ENCODE data around the gene GNAT1.
"Not testable (repeated sequence)": the region's sequence is repeated elsewhere in the genome, so short reads cannot be mapped to it uniquely, and the experiment has no call there.

GNAT1 gene

GRCh38 chr3:50210176-50210509 lies 18.7 kb downstream of the GNAT1 start:
- Histone ChIP-seq H3K4me3 (ENCODE audit: low read depth, low read length) (no peak overlapping the region), H3K9me3 (ENCODE audit: control insufficient read depth, low read length) (no peaks in the 10 kb centered on the region), H3K4me2 (ENCODE audit: low read length) (no peak overlapping the region), H3K27me3 (ENCODE audit: control insufficient read depth, insufficient read depth, low read length) (no peaks in the 10 kb centered on the region), H3K9ac (no peak overlapping the region), H2AFZ (no peak overlapping the region), H3K27ac (no peak overlapping the region), H3K36me3 (ENCODE audit: control insufficient read depth, insufficient read depth, low read length) (no peaks in the 10 kb centered on the region), H3K79me2 (no peaks in the 10 kb centered on the region), H3K4me1 (no peaks in the 10 kb centered on the region)
- TF ChIP-seq, protein P1, sequence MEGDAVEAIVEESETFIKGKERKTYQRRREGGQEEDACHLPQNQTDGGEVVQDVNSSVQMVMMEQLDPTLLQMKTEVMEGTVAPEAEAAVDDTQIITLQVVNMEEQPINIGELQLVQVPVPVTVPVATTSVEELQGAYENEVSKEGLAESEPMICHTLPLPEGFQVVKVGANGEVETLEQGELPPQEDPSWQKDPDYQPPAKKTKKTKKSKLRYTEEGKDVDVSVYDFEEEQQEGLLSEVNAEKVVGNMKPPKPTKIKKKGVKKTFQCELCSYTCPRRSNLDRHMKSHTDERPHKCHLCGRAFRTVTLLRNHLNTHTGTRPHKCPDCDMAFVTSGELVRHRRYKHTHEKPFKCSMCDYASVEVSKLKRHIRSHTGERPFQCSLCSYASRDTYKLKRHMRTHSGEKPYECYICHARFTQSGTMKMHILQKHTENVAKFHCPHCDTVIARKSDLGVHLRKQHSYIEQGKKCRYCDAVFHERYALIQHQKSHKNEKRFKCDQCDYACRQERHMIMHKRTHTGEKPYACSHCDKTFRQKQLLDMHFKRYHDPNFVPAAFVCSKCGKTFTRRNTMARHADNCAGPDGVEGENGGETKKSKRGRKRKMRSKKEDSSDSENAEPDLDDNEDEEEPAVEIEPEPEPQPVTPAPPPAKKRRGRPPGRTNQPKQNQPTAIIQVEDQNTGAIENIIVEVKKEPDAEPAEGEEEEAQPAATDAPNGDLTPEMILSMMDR (IDR thresholded peaks at IDR 0.05), result no peak

- Histone ChIP-seq H3K4me1 (no peaks in the 10 kb centered on the region), H3K27ac (no peak overlapping the region), H3K9me3 (ENCODE audit: control insufficient read depth, low read length) (no peaks in the 10 kb centered on the region), H3K27me3 (ENCODE audit: control insufficient read depth, insufficient read depth, low read length) (no peaks in the 10 kb centered on the region), H3K4me3 (ENCODE audit: low read depth, low read length) (no peak overlapping the region), H2AFZ (no peak overlapping the region), H3K9ac (no peak overlapping the region), H3K79me2 (no peaks in the 10 kb centered on the region), H3K4me2 (ENCODE audit: low read length) (no peak overlapping the region), H3K36me3 (ENCODE audit: control insufficient read depth, insufficient read depth, low read length) (no peaks in the 10 kb centered on the region)
- TF ChIP-seq, protein P1 (IDR thresholded peaks at IDR 0.05), result no peak
These were observed 19.3 kb downstream of the GNAT1 start for GRCh38 chr3:50210510-50211367.

DNA sequence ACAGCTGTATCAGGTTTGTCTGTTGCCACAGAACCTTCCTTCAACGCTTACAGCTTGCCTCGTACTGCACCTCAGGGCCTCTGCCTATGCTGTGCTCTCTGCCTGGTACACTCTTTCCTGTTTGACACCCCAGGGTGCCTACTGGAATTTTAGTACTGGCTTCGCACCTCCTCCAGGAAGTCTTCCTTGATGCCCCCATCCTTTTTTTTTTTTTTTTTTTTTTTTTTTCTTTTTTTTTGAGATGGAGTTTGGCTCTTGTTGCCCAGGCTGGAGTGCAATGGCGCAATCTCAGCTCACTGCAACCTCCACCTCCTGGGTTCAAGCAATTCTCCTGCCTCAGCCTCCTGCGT lies 19.9 kb downstream of the GNAT1 start:
- H3K36me3 ChIP-seq (ENCODE audit: control insufficient read depth, insufficient read depth, low read length); H3K4me1 ChIP-seq; H3K27ac ChIP-seq; H2AFZ ChIP-seq; H3K27me3 ChIP-seq (ENCODE audit: control insufficient read depth, insufficient read depth, low read length); H3K9ac ChIP-seq; H3K4me2 ChIP-seq (ENCODE audit: low read length); H3K9me3 ChIP-seq (ENCODE audit: control insufficient read depth, low read length); H3K4me3 ChIP-seq (ENCODE audit: low read depth, low read length); H3K79me2 ChIP-seq: not testable (repeated sequence)

DNA sequence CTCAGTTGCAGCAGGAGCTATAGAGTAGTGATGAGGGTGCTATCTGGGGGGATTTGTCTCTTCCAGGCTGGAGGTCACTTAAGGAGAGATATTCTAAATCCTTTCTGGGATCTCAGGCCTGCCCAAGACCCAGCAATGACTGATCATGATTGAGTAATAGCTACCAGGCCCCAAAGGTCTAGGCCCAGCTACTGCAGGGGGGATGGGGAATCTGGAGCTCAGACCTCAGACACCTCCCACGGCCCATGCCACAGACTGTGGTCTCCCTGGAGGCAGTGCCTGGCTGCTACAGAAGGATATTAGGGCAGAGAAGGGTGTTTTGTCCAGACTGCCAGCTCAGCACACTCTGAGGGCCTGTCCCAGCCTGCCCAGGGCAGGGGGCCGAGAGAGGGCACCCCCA lies 20.5 kb downstream of the GNAT1 start:
- no peak overlapping the region for H3K27ac ChIP-seq
- no peaks in the 10 kb centered on the region for H3K9me3 ChIP-seq (ENCODE audit: control insufficient read depth, low read length)
- no peaks in the 10 kb centered on the region for H3K36me3 ChIP-seq (ENCODE audit: control insufficient read depth, insufficient read depth, low read length)
- H3K9ac ChIP-seq, result no peak overlapping the region
- no peaks in the 10 kb centered on the region for H3K4me1 ChIP-seq
- no peak overlapping the region for H3K4me3 ChIP-seq (ENCODE audit: low read depth, low read length)
- no peak overlapping the region for H3K4me2 ChIP-seq (ENCODE audit: low read length)
- no peak overlapping the region for H2AFZ ChIP-seq
- no peaks in the 10 kb centered on the region for H3K79me2 ChIP-seq
- TF ChIP-seq, protein P1 (IDR thresholded peaks at IDR 0.05), result no peak
- no peaks in the 10 kb centered on the region for H3K27me3 ChIP-seq (ENCODE audit: control insufficient read depth, insufficient read depth, low read length)

DNA sequence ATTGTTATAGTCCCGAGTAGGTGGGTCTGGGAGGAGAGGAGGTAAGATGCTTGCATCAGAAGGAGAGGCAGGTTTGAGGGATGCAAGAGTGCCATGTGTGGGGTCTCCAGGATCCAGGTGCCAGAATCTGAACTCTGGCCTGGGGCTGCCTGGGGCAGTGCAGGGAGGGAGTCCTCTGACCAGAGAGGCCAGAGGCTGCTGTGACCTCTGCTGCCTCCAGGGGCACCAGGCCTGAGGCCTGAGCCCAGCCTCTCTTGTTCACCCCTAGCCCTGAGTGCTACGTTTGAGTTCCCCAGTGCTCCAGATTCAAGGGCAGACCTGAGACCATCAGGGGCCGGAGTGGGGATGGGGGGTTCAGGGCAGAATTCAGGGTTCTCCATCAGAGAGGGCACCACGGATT lies 21.1 kb downstream of the GNAT1 start:
- TF ChIP-seq, protein P1 (IDR thresholded peaks at IDR 0.05), result no peak
- no peak overlapping the region for H3K9ac ChIP-seq

More for the DNA sequence above, 21.1 kb downstream of the GNAT1 start:
- Histone ChIP-seq H3K27me3 (ENCODE audit: control insufficient read depth, insufficient read depth, low read length) (no peaks in the 10 kb centered on the region), H3K4me2 (ENCODE audit: low read length) (no peak overlapping the region), H3K4me1 (no peaks in the 10 kb centered on the region), H2AFZ (no peak overlapping the region), H3K27ac (no peak overlapping the region), H3K79me2 (no peaks in the 10 kb centered on the region), H3K4me3 (ENCODE audit: low read depth, low read length) (no peak overlapping the region), H3K9me3 (ENCODE audit: control insufficient read depth, low read length) (no peaks in the 10 kb centered on the region), H3K36me3 (ENCODE audit: control insufficient read depth, insufficient read depth, low read length) (no peaks in the 10 kb centered on the region)

Data from parathyroid adenoma (tissue), 2 donors.